ENCODE results near the gene ARV1.
"Not testable (repeated sequence)": the region's sequence is repeated elsewhere in the genome, so short reads cannot be mapped to it uniquely, and the experiment has no call there.

Gene ARV1

DNA sequence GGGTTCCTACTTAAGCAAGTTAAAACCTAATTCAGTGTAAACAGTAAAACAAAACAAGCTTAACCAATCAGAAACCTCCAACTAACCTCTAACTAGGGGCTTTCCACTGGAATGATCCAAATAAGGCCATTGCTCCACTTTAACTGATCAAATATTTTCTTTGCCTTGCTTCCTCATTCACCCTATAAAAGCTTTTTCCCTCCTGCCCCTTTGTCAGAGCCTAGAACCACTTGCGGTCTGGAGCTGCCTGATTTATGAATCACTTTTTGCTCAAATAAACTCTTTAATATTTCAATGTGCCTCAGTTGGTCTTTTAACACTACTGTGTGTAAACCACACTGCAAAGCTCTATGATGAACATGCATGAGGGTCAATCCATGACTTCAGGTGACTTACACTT lies 65.7 kb downstream of the ARV1 start:
- no peak for DNase-seq (ENCODE audit: low spot score)

DNA sequence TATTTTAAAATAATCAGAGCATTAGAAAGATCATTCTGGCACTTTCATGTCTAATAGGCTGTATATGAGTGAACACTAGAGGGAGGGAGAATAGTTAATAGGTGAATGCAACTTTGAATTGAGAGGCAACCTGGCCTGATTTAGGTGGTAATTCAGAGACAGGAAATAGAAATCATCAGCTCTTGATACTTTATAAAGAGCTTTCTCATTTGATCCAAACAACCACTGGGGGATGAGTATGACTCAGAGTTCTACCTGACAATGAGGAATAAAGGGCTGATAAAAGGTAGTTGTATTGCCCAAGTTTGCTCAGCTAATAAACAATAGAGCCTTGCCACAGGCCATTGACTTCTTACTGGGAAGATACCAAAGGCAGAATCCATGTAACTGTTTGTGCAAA lies 66.4 kb downstream of the ARV1 start:
- no peak for DNase-seq (ENCODE audit: low spot score)

DNA sequence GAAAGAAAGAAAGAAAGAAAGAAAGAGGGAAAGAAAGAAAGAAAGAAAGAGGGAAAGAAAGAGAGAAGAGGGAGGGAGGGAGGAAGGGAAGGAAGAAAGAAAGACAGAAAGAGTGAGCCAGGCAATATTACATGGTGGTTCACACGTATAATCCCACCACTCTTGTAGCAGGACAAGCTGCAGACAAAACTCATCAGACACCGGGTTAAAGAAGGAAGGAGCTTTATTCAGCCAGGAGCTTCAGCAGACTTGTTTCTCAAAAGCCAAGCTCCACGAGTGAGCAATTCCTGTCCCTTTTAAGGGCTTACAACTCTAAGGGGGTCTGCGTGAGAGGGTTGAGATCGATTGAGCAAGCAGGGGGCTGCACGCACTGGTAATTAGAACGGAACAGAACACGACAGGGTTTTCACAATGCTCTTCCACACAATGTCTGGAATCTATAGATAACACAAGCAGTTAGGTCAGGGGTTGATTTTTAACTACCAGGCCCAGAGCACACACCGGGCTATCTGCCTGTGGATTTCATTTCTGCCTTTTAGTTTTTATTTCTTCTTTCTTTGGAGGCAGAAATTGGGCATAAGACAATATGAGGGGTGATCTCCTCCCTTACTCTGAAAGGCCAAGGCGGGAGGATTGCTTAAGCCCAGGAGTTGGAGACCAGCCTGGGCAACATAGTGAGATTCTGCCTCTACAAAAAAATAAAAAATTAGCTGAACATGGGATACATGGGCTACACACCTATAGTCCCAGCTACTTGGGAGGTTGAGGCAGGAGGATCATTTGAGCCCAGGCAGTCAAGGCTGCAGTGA lies 67.2 kb downstream of the ARV1 start:
- DNase-seq (ENCODE audit: low spot score) = not testable (repeated sequence)

DNA sequence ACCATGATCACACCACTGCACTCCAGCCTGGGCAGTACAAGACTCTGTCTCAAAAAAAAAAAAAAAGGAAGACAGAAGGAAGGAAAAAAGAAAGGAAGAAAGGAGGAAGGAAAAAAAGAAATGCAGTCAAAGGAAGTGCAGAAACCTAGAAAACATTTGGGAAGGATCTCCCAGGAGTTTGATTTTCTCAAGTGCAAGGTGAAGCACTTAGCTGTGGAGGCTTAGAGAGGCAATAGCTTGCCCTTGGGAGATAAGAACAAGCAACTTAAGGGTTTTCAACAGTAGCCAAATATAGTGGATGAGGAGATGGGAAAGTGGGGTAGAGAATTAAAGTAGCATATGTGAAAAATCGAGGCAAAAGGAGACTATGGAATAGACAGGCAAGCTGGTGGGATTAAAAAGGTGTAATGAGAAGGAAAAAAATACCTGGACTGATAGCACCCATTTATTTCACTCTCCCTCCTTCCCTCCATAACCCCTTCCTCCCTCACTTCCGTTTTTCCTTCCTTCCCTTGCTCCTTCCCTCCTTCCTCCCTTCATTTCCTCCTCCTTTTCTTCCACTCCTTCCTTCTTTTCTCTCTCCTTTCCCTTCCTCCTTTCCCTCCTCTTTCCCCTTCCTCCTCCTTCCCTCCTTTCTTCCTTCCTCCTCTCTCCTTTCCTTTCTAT lies 68.0 kb downstream of the ARV1 start:
- no peak for DNase-seq (ENCODE audit: low spot score)

DNA sequence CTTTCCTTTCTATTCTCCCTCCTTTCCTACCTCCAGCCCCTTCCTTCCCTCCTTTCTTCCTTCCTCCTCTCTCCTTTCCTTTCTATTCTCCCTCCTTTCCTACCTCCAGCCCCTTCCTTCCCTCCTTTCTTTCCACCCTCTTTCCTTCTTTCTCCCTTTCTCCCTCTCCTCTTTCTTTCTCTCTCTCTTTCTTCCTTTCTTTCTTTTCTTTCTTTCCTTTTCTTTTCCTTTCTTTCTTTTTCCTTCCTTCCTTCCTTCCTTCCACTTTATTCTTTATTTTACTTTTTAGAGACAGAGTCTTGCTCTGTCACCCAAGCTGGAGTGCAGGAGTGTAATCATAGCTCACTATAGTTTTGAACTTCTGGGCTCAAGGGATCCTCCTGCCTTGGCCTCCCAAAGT lies 68.6 kb downstream of the ARV1 start:
- DNase-seq (ENCODE audit: low spot score) = not testable (repeated sequence)

DNA sequence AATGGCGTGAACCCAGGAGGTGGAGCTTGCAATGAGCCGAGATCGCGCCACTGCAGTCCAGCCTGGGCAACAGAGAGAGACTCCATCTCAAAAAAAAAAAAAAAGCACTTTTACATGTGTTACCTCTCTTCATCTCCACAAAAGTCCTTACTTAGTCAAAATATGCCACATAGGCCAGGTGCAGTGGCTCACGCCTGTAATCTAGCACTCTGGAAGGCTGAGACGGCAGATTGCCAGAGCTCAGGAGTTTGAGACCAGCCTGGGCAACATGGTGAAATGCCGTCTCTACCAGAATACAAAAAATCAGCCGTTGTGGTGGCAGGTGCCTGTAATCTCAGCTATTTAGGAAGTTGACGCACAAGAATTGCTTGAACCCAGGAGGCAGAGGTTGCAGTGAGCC lies 69.5 kb downstream of the ARV1 start:
- DNase-seq (ENCODE audit: low spot score) = not testable (repeated sequence)

DNA sequence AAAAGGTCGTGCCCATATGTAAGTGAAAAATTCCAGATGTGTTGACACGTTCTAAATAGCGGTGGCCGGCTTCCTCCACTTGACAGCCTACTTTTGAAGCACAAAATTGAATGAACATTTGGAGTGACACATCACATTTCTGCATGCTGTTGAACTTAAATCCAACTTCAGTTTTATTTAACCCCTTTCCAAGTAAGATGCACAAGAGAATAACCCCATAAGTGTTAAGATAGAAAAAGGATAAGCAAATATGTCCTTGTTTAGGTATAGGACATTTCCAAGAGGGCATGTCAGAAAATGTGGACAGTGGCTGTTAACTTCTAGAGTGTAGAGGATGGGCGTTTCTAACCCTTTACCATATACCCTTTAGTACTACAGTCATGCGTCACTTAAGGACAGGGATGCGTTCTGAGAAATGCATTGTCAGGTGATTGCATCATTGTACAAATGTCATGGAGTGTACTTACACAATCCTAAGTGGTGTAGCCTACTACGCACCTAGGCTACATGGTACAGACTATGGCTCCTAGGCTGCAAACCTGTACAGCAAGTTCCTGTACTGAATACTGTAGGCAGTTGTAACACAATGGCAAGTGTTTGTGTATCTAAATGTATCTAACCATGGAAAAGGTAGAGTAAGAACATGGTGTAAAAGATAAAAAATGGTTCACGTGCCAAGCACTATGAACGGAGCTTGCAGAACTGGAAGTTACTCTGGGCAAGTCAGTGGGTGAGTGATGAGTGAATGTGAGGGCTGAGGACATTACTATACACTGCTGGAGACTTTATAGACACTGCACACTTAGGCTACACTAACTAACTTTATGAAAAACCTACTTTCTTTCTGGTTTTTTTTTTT lies 70.5 kb downstream of the ARV1 start:
- DNase-seq (ENCODE audit: low spot score) = no peak
